Activated CD4-positive, alpha-beta T cell treated with anti-CD3 and anti-CD28 coated beads, Interleukin-2, amount 10 ng/mL, durations not matched to agents 7 days and 5 days (primary cell): ENCODE measurements around the gene CNTNAP5. TPM values are rescaled to one million over a fixed set of nuclear protein-coding genes. Genes with fewer than 3 reads are reported as not detected.

ENCODE experiments used
- CTCF ChIA-PET: fragments of 350-600 bp; sonication (Branson Sonifier 250); formaldehyde crosslinking; loops from one replicate; lab custom pipeline; 2021; ENCODE audit warnings: antibody characterized with exemption; lab: Charles Lee
- POLR2A ChIA-PET: fragments of 350-600 bp; sonication (Branson Sonifier 250); formaldehyde crosslinking; loops from one replicate; lab custom pipeline; 2021; ENCODE audit warnings: antibody characterized with exemption; lab: Charles Lee
- DNase-seq: peaks from one replicate; pipeline ENCODE4 v3.0.0-alpha.2; 2020
- H3K27ac Mint-ChIP-seq: one replicate; pipeline ENCODE4 v1.8.0; 2021; ENCODE audit warnings: mild to moderate bottlenecking, moderate library complexity, mixed read lengths
- H3K27me3 Mint-ChIP-seq: one replicate; pipeline ENCODE4 v1.8.0; 2021; ENCODE audit warnings: mixed read lengths
- H3K36me3 Mint-ChIP-seq: one replicate; pipeline ENCODE4 v1.8.0; 2021; ENCODE audit warnings: low read depth, mixed read lengths
- H3K4me1 Mint-ChIP-seq: one replicate; pipeline ENCODE4 v1.8.0; 2021; ENCODE audit warnings: mixed read lengths
- H3K4me3 Mint-ChIP-seq: one replicate; pipeline ENCODE4 v1.8.0; 2021; ENCODE audit warnings: mild to moderate bottlenecking, moderate library complexity, mixed read lengths
- H3K9me3 Mint-ChIP-seq: one replicate; pipeline ENCODE4 v1.8.0; 2021; ENCODE audit warnings: mixed read lengths
- total RNA-seq, 2 experiments: library from RNA; stranded (reverse); gene quantifications; one replicate each; pipeline ENCODE4 v1.2.3, GENCODE V29; 2021

CNTNAP5 gene
- total RNA-seq, 2 experiments from 2014 or later = not detected

DNA sequence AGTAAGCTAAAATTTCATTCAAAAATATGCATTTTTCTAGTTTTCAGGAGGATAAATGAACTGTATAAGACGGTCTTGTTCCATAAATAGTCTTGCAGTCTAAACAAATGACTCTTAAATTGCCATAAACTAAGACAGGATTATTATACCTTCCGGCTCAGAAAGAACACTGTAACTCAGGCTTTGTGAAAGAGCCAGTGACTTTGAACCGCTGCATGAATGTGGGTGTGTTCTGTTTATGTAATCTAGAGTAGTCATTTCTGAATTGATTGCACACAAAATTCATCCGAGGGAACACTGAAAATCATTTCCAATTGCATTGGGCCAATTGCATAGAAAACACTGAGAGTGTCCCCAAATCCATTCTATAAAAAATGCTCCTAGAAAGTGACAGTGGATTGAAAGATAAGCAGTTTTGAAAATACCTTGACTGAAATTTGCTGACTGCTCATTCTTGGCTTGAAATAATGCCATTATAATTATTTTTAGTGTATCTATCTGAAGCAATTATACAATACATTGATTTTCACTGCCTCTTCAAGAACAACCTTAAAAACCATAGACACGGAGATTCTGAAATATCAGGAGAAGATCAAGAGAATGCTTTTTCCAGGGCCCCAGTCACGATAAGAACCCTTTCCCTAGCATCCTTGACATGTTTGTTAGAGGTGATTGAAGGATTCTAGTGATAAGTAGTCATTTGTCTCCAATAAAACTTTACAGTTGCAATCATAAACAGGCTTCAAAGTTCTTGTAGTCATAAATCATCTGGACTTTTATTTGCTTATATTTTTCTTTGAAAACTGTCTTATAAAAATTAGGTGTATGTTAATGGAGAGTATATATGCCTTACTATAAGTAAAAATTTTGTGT, 55.4 kb downstream of the CNTNAP5 start:
- ChIA-PET POLR2A (no interaction called here), CTCF (no interaction called here)
- Mint-ChIP-seq H3K4me1 (no peaks in the 10 kb centered on the region), H3K36me3 (no peaks in the 10 kb centered on the region), H3K4me3 (no peak overlapping the region), H3K27me3 (no peaks in the 10 kb centered on the region), H3K9me3 (peaks cover 1% of the 10 kb centered on the region), H3K27ac (no peak overlapping the region)
- no peak for DNase-seq

DNA sequence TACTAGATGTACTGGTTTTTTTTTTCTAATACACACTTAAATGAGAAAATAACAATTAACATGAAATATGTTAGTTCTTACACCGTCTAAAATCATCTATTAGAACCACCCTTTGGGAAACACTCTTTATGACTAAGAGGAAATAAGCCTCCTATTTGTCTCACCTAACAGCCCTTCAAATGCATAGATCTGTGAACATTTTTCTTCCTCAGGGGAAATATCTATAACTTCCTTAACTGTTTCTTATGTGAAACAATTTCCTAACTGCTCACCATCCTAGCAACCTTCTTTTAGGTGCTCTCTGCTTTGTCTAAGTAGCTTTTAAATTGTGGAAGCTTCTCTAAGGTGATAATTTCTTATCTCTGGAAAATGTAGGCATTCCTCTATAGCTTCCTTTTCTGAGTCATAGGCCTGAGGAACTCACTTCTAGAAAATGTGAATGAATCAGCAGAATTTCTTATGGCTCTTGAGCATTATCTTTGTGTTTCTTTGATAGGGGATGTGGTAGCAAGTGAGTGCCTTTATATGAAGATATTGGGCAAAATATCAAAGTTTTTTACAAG, 56.1 kb downstream of the CNTNAP5 start:
- no peaks in the 10 kb centered on the region for H3K27me3 Mint-ChIP-seq
- ChIA-PET CTCF (no interaction called here), POLR2A (no interaction called here)
- H3K4me1 Mint-ChIP-seq = no peaks in the 10 kb centered on the region
- H3K27ac Mint-ChIP-seq = no peak overlapping the region
- H3K9me3 Mint-ChIP-seq = peaks cover 1% of the 10 kb centered on the region
- no peaks in the 10 kb centered on the region for H3K36me3 Mint-ChIP-seq
- no peak for DNase-seq
- H3K4me3 Mint-ChIP-seq = no peak overlapping the region

GRCh38 chr2:124088616-124089015, 63.5 kb downstream of the CNTNAP5 start:
- no peak for DNase-seq
- Mint-ChIP-seq H3K4me1 (no peaks in the 10 kb centered on the region), H3K36me3 (no peaks in the 10 kb centered on the region), H3K27me3 (no peaks in the 10 kb centered on the region), H3K9me3 (peaks cover 1% of the 10 kb centered on the region), H3K4me3 (no peak overlapping the region), H3K27ac (no peak overlapping the region)
- CTCF ChIA-PET = no interaction called here
- POLR2A ChIA-PET = no interaction called here

- Mint-ChIP-seq H3K27me3 (no peaks in the 10 kb centered on the region), H3K9me3 (peaks cover 2% of the 10 kb centered on the region), H3K4me3 (no peak overlapping the region), H3K36me3 (no peaks in the 10 kb centered on the region), H3K4me1 (no peaks in the 10 kb centered on the region), H3K27ac (no peak overlapping the region)
- DNase-seq = no peak
- CTCF ChIA-PET = no interaction called here
- POLR2A ChIA-PET = no interaction called here
Observed at GRCh38 chr2:124091721-124092120, 66.6 kb downstream of the CNTNAP5 start.

GRCh38 chr2:124092651-124093050, 67.6 kb downstream of the CNTNAP5 start:
- POLR2A ChIA-PET = no interaction called here
- Mint-ChIP-seq H3K36me3 (no peaks in the 10 kb centered on the region), H3K9me3 (peaks cover 4% of the 10 kb centered on the region), H3K4me3 (no peak overlapping the region), H3K4me1 (no peaks in the 10 kb centered on the region), H3K27me3 (no peaks in the 10 kb centered on the region), H3K27ac (no peak overlapping the region)
- no peak for DNase-seq
- CTCF ChIA-PET = no interaction called here

DNA sequence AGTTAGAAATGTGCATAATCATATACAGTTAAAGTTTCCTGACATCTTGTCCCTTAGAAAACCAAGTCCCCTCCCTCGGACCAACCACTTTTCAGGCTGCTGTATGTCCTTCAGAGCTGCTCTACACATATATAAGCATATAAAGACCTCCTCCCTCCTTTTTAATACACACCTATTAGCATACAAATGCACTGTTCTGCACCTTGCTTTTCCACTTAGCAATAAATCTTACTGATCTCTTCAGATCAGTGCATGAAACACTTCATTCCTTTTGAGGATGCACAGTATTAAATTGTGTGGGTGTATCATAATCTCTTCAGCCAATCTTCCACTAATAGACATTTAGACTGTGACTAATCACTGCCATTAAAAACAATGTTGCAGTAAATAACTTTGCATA, 79.8 kb downstream of the CNTNAP5 start:
- H3K27me3 Mint-ChIP-seq = no peaks in the 10 kb centered on the region
- H3K4me3 Mint-ChIP-seq = no peak overlapping the region
- no peaks in the 10 kb centered on the region for H3K36me3 Mint-ChIP-seq
- no peaks in the 10 kb centered on the region for H3K4me1 Mint-ChIP-seq
- H3K9me3 Mint-ChIP-seq = no peaks in the 10 kb centered on the region
- CTCF ChIA-PET = no interaction called here
- POLR2A ChIA-PET = no interaction called here
- H3K27ac Mint-ChIP-seq = no peak overlapping the region
- no peak for DNase-seq

GRCh38 chr2:124112206-124112605, 87.1 kb downstream of the CNTNAP5 start:
- POLR2A ChIA-PET = no interaction called here
- H3K4me3 Mint-ChIP-seq = no peak overlapping the region

GRCh38 chr2:124112966-124113365, 87.9 kb downstream of the CNTNAP5 start:
- Mint-ChIP-seq H3K4me3 (no peak overlapping the region), H3K4me1 (no peaks in the 10 kb centered on the region), H3K27me3 (no peaks in the 10 kb centered on the region), H3K27ac (no peak overlapping the region), H3K9me3 (no peaks in the 10 kb centered on the region), H3K36me3 (no peaks in the 10 kb centered on the region)
- ChIA-PET POLR2A (no interaction called here), CTCF (no interaction called here)
- DNase-seq = no peak

More at GRCh38 chr2:124112206-124112605, 87.1 kb downstream of the CNTNAP5 start:
- CTCF ChIA-PET = interaction anchor here (1.1 kb wide), 1 partner anchor 9 kb away, joined by 3 read pairs; no protein-coding TSS in a partner anchor
- H3K4me1 Mint-ChIP-seq = no peaks in the 10 kb centered on the region
- no peak overlapping the region for H3K27ac Mint-ChIP-seq
- H3K27me3 Mint-ChIP-seq = no peaks in the 10 kb centered on the region
- no peaks in the 10 kb centered on the region for H3K9me3 Mint-ChIP-seq
- DNase-seq = no peak
- H3K36me3 Mint-ChIP-seq = no peaks in the 10 kb centered on the region

- H3K27ac Mint-ChIP-seq = no peak overlapping the region
- POLR2A ChIA-PET = no interaction called here
- DNase-seq = no peak
Observed at GRCh38 chr2:124120246-124120645, 95.2 kb downstream of the CNTNAP5 start.

DNA sequence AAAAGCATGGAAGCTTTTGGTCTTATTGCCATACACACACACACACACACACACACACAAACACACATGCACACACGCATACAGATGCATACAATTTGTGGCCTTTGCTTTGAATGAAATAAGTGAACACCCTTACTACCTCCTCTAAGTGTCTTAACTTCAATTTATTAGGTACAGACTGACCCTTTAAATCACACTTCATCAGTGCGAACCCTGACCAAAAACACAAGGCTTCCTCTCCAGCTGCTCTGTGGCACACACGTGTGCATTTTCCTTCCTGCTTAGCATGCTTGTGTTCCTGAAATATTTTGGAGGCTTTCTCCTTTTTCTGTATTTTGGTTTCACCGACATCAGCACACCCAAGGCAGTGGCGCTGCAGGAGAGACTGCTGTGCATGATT, 96.0 kb downstream of the CNTNAP5 start:
- no peaks in the 10 kb centered on the region for H3K36me3 Mint-ChIP-seq
- H3K9me3 Mint-ChIP-seq = peaks cover 4% of the 10 kb centered on the region
- no peaks in the 10 kb centered on the region for H3K4me1 Mint-ChIP-seq
- ChIA-PET CTCF (no interaction called here), POLR2A (no interaction called here)
- no peak overlapping the region for H3K4me3 Mint-ChIP-seq
- no peak overlapping the region for H3K27ac Mint-ChIP-seq
- no peaks in the 10 kb centered on the region for H3K27me3 Mint-ChIP-seq
- DNase-seq = no peak

More at GRCh38 chr2:124120246-124120645, 95.2 kb downstream of the CNTNAP5 start:
- no peaks in the 10 kb centered on the region for H3K4me1 Mint-ChIP-seq
- CTCF ChIA-PET = no interaction called here
- H3K4me3 Mint-ChIP-seq = no peak overlapping the region
- H3K36me3 Mint-ChIP-seq = no peaks in the 10 kb centered on the region
- H3K27me3 Mint-ChIP-seq = no peaks in the 10 kb centered on the region
- H3K9me3 Mint-ChIP-seq = peaks cover 4% of the 10 kb centered on the region

GRCh38 chr2:124121760-124122275, 96.7 kb downstream of the CNTNAP5 start:
- DNase-seq = no peak
- Mint-ChIP-seq H3K36me3 (no peaks in the 10 kb centered on the region), H3K4me1 (no peaks in the 10 kb centered on the region), H3K27ac (no peak overlapping the region), H3K27me3 (no peaks in the 10 kb centered on the region), H3K9me3 (peaks cover 4% of the 10 kb centered on the region), H3K4me3 (no peak overlapping the region)
- CTCF ChIA-PET = no interaction called here
- POLR2A ChIA-PET = no interaction called here

DNA sequence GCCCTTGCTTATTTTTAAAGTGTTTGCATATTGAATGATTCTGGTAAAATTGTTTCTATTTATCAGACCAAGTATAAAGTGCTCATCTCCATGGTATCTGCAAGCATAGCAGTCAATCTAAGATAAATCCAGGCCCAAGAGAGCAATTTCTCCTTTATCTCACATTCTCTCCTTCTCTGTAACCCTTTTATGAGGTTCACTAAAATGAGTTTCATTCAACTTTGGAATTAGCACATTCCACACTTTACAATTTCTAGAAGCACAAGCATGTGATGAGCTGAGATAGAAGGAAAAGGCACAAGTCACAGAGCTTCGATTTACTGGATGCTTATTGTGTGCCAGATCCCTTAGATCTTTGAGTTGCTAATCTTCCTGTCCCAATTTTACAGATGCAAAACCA, 97.3 kb downstream of the CNTNAP5 start:
- ChIA-PET CTCF (no interaction called here), POLR2A (no interaction called here)
- Mint-ChIP-seq H3K27me3 (no peaks in the 10 kb centered on the region), H3K9me3 (peaks cover 4% of the 10 kb centered on the region), H3K36me3 (no peaks in the 10 kb centered on the region), H3K27ac (no peak overlapping the region), H3K4me3 (no peak overlapping the region), H3K4me1 (no peaks in the 10 kb centered on the region)
- no peak for DNase-seq

DNA sequence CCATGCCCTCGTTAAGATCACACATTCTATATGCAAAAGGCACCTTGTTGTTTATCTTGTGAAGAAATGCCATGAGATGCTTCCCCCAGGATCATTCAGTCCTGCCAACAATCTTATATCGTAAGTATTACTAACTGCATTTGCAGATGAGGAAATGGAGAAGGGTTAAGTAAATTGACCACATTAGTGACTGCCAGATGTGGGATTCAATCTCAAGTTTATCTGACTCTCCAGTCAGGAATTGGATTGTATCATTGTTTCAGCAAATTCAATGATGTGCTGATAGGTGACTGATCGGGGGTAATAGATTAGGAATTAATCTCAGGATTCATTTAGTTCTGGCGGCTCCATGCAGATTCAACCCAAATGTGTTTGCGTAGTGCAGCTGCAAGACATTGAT, 106.2 kb downstream of the CNTNAP5 start:
- Mint-ChIP-seq H3K4me3 (no peak overlapping the region), H3K4me1 (no peaks in the 10 kb centered on the region), H3K27me3 (no peaks in the 10 kb centered on the region), H3K27ac (no peak overlapping the region), H3K9me3 (peaks cover 2% of the 10 kb centered on the region), H3K36me3 (no peaks in the 10 kb centered on the region)
- no peak for DNase-seq
- ChIA-PET CTCF (no interaction called here), POLR2A (no interaction called here)
